AG09309 (cell line): Measurements from ENCODE around the gene NEDD1.

Source experiments
- DNase-seq: peaks from one replicate; pipeline ENCODE4 v3.0.0-alpha.2; 2010; ENCODE audit warnings: low read depth
- H3K4me3 ChIP-seq: 2 replicates; pipeline ENCODE4 v1.5.1; 2011; ENCODE audit warnings: mild to moderate bottlenecking, low read depth, low read length, moderate library complexity; ENCODE audit not compliant: control insufficient read depth
- CTCF ChIP-seq: IDR thresholded peaks from 2 replicates; pipeline ENCODE4 v1.5.1; 2011; ENCODE audit warnings: mild to moderate bottlenecking, low read depth, low read length, inconsistent platforms; ENCODE audit not compliant: insufficient read depth, control insufficient read depth; ENCODE audit errors: missing control alignments

The NEDD1 gene

GRCh38 chr12:96890331-96890730, 16.7 kb upstream of the NEDD1 start:
- DNase-seq, result no peak
- no peak for TF ChIP-seq CTCF
- H3K4me3 ChIP-seq, result no peak overlapping the region

- H3K4me3 ChIP-seq, result no peak overlapping the region
- no peak for DNase-seq
- no peak for TF ChIP-seq CTCF
Measured at GRCh38 chr12:96892104-96892503, 15.0 kb upstream of the NEDD1 start.

GRCh38 chr12:96897421-96897820, 9.6 kb upstream of the NEDD1 start:
- TF ChIP-seq CTCF, result no peak
- no peak for DNase-seq
- no peak overlapping the region for H3K4me3 ChIP-seq

GRCh38 chr12:96901175-96901574, 5.9 kb upstream of the NEDD1 start:
- H3K4me3 ChIP-seq, result no peak overlapping the region
- no peak for TF ChIP-seq CTCF
- no peak for DNase-seq

- DNase-seq, result no peak
- TF ChIP-seq CTCF, result no peak
- no peak overlapping the region for H3K4me3 ChIP-seq
Measured at GRCh38 chr12:96902076-96902475, 5.0 kb upstream of the NEDD1 start.

GRCh38 chr12:96906498-96906848, 584 bp upstream of the NEDD1 start:
- TF ChIP-seq CTCF, result no peak
- DNase-seq, result no peak
- H3K4me3 ChIP-seq, result peak overlapping the region; percentile 71
